ENCODE data around the gene TSPEAR. TPM values are rescaled to one million over a fixed set of nuclear protein-coding genes. Genes with fewer than 3 reads are reported as not detected.

The TSPEAR gene
- total RNA-seq, 4 donors from 2014 or later: not detected

DNA sequence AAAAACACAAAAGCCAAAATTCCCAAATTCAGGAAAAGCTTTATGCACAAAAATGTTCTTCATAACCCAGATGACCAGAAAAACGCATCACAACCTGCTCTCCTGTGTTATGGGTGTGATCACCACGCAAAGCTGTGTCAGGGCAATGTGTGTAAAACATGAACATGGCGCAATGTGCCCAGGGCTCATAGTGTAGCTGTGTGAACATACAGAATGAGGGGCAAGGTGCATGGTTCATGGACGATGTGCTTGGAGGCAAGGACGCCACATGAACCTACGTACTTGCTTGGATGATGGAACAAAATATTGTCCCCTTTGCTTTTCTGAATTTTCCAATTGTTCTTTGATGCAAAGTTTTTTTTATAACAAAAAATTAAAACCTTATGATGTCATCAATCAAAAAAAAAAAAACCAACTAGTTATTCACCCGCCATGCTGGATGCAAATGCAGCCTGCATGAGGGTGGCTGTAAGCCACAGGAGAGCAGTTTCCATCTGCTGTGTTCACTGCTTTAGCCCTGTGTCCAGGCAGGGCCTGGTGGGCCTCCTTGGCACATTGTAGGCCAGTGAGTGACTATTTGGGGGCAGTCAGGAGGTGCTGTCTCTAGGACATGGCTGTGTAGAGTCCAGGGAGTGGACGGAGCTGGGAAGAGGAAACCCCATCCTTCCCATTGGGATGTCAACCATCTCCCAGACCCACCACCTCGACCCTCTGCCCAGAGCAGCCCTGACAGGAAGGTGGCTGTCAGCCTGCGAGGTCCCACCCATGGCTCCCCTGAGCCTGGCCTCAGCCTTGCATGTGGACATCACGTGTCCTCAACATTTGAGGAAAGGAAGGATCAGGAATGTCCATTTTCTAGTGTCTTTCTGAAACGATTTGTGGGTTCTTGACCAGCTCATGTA is 185.0 kb downstream of the TSPEAR start:
- H3K36me3 ChIP-seq: no peaks in the 10 kb centered on the region
- H3K4me1 ChIP-seq: no peaks in the 10 kb centered on the region
- H3K4me3 ChIP-seq: no peak overlapping the region
- intact Hi-C loops (cut with DNase I; ENCODE audit: low total_unique reads): no loop called here
- H3K27ac ChIP-seq: no peak overlapping the region
- DNase-seq (no peak), ATAC-seq (no peak)
- in situ Hi-C loops (cut with MboI; ENCODE audit: low sequenced_read_pairs in 4 of 4): no loop called here
- peaks cover 0 to 6% (median 0%) of the 10 kb centered on the region in 3 donors for H3K27me3 ChIP-seq
- TF ChIP-seq POLR2A (IDR thresholded peaks at IDR 0.05) (no peak), CTCF (IDR thresholded peaks at IDR 0.05 in 4 of 5, conservative IDR thresholded peaks at IDR 0.05 in 1 of 5) (no peak)
- H3K9me3 ChIP-seq: no peaks in the 10 kb centered on the region

DNA sequence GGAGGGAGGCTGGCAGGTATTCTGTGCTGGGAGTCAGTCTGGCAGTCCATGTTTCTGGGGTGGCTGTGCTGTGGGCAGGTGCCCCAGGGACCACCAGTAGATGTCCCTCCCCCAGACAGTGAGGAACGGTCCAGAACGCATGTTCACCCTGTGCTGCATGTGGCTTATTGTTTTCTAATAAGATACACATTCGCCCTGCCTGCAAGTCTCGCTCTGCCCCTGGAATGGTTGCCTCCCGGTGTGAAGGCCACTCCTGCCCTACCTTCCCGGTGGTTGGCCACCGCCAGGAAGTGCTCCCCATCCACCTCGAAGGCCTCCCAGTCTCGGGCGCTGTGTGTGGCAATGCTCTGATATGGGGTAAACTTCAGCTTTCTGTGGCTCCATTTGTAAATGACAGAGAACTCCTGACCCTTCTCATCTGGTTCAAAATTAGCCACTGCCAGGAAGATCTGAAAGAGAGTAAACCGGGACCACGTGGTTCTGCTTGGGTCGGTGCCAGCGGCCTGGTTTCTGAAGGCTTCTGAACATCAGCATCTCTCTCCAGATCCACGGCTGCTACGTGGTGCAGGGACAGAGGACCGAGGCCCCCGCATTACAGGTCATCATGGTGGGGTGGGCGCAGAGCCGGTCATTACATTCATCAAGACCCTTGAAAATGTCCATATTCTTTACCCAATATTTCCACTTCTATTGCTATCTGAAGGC is 185.8 kb downstream of the TSPEAR start:
- Histone ChIP-seq H3K4me3 (no peak overlapping the region), H3K36me3 (no peaks in the 10 kb centered on the region), H3K4me1 (no peaks in the 10 kb centered on the region), H3K27ac (no peak overlapping the region), H3K27me3 (peaks cover 2 to 6% (median 2%) of the 10 kb centered on the region in 3 donors), H3K9me3 (no peaks in the 10 kb centered on the region)
- DNase-seq (no peak), ATAC-seq (no peak)
- in situ Hi-C loops (cut with MboI; ENCODE audit: low sequenced_read_pairs in 4 of 4): no loop called here
- intact Hi-C loops (cut with DNase I; ENCODE audit: low total_unique reads): no loop called here
- TF ChIP-seq CTCF (IDR thresholded peaks at IDR 0.05 in 4 of 5, conservative IDR thresholded peaks at IDR 0.05 in 1 of 5): no peak
- no peak for TF ChIP-seq POLR2A (IDR thresholded peaks at IDR 0.05)

GRCh38 chr21:44524414-44525371 is 186.7 kb downstream of the TSPEAR start:
- DNase-seq (no peak), ATAC-seq (no peak)
- intact Hi-C loops (cut with DNase I; ENCODE audit: low total_unique reads) (no loop called here), in situ Hi-C loops (cut with MboI; ENCODE audit: low sequenced_read_pairs in 4 of 4) (loop anchor here in 1 of 4 donors (25.0 kb wide), 1 partner anchor 263 kb away; no protein-coding TSS in a partner anchor)
- H3K36me3 ChIP-seq: no peaks in the 10 kb centered on the region
- peaks cover 3 to 6% (median 4%) of the 10 kb centered on the region in 3 donors for H3K27me3 ChIP-seq
- no peak for TF ChIP-seq POLR2A (IDR thresholded peaks at IDR 0.05)
- no peak for TF ChIP-seq CTCF (IDR thresholded peaks at IDR 0.05 in 4 of 5, conservative IDR thresholded peaks at IDR 0.05 in 1 of 5)
- no peaks in the 10 kb centered on the region for H3K9me3 ChIP-seq
- no peak overlapping the region for H3K27ac ChIP-seq
- H3K4me3 ChIP-seq: no peak overlapping the region
- H3K4me1 ChIP-seq: no peaks in the 10 kb centered on the region

Measured in gastrocnemius medialis (tissue), 4 donors.